Smooth muscle cell (in vitro differentiated cells): ENCODE measurements around the gene RGS13. TPM values are rescaled to one million over a fixed set of nuclear protein-coding genes. Genes with fewer than 3 reads are reported as not detected.
A peak's percentile ranks its signal among the peaks of the same experiment; 100 is the strongest.

Experiments used
- DNase-seq: peaks from one replicate; lab custom pipeline; 2025; ENCODE audit not compliant: unreplicated experiment; lab: John Stamatoyannopoulos, UW
- H2AFZ ChIP-seq: fragments of 200-600 bp; sonication (generic); 2 replicates; pipeline ENCODE4 v1.6.0; 2016; ENCODE audit warnings: antibody characterized with exemption, low read depth, mild to moderate bottlenecking
- H3F3A ChIP-seq: fragments of 200-600 bp; sonication (generic); 2 replicates; pipeline ENCODE4 v1.6.0; 2017; ENCODE audit warnings: antibody characterized with exemption, low read depth
- H3K27ac ChIP-seq: fragments of 200-600 bp; sonication (generic); 2 replicates; pipeline ENCODE4 v1.5.1; 2016; ENCODE audit warnings: low read depth, mild to moderate bottlenecking
- H3K27me3 ChIP-seq: fragments of 200-600 bp; sonication (generic); 2 replicates; pipeline ENCODE4 v1.6.1; 2016; ENCODE audit warnings: low read depth, mild to moderate bottlenecking
- H3K36me3 ChIP-seq: fragments of 200-600 bp; sonication (generic); 2 replicates; pipeline ENCODE4 v1.5.1; 2016; ENCODE audit warnings: low read depth
- H3K4me1 ChIP-seq: fragments of 200-600 bp; sonication (generic); 2 replicates; pipeline ENCODE4 v1.5.1; 2016; ENCODE audit warnings: low read depth
- H3K4me2 ChIP-seq: fragments of 200-600 bp; sonication (generic); 2 replicates; pipeline ENCODE4 v1.6.0; 2016; ENCODE audit warnings: mild to moderate bottlenecking
- H3K4me3 ChIP-seq: fragments of 200-600 bp; sonication (generic); 2 replicates; pipeline ENCODE4 v1.5.1; 2016; ENCODE audit warnings: mild to moderate bottlenecking
- H3K79me2 ChIP-seq: fragments of 200-600 bp; sonication (generic); 2 replicates; pipeline ENCODE4 v1.6.0; 2016; ENCODE audit warnings: low read depth, mild to moderate bottlenecking
- H3K9ac ChIP-seq: fragments of 200-600 bp; sonication (generic); 2 replicates; pipeline ENCODE4 v1.6.0; 2016; ENCODE audit warnings: low read depth
- H3K9me3 ChIP-seq: fragments of 200-600 bp; sonication (generic); replicated peaks from 2 replicates; pipeline ENCODE4 v1.5.1; 2016; ENCODE audit warnings: low read depth
- H4K20me1 ChIP-seq: fragments of 200-600 bp; sonication (generic); 2 replicates; pipeline ENCODE4 v1.6.0; 2016; ENCODE audit warnings: low read depth
- WGBS: methylation state at CpG from one replicate; pipeline ENCODE4 v1.1.7; 2016; ENCODE audit warnings: low lambda C conversion rate; 5-methylcytosine and 5-hydroxymethylcytosine counted together
- polyA plus RNA-seq: library from polyadenylated mRNA; unstranded; fragments of >200 nt; fragmentation: Nextera tagmentation; extraction: Ambion mirVana; gene quantifications from 2 replicates; pipeline ENCODE4 v1.2.1, GENCODE V29; 2016
- total RNA-seq: library from RNA; depleted of rRNA; stranded (reverse); fragments of >200 nt; gene quantifications from 2 replicates; pipeline ENCODE4 v1.2.3, GENCODE V29; 2014
- TF ChIP-seq, protein P1 (sequence below): fragments of 200-600 bp; sonication (generic); IDR thresholded peaks from 2 replicates; pipeline ENCODE4 v1.5.1; 2017; ENCODE audit warnings: borderline replicate concordance, mild to moderate bottlenecking, antibody characterized with exemption; ENCODE audit not compliant: insufficient read depth, poor library complexity, severe bottlenecking

The RGS13 gene
- total and polyA plus RNA-seq, 2 experiments from 2014 or later: 0.45 TPM; not detected in 1

DNA sequence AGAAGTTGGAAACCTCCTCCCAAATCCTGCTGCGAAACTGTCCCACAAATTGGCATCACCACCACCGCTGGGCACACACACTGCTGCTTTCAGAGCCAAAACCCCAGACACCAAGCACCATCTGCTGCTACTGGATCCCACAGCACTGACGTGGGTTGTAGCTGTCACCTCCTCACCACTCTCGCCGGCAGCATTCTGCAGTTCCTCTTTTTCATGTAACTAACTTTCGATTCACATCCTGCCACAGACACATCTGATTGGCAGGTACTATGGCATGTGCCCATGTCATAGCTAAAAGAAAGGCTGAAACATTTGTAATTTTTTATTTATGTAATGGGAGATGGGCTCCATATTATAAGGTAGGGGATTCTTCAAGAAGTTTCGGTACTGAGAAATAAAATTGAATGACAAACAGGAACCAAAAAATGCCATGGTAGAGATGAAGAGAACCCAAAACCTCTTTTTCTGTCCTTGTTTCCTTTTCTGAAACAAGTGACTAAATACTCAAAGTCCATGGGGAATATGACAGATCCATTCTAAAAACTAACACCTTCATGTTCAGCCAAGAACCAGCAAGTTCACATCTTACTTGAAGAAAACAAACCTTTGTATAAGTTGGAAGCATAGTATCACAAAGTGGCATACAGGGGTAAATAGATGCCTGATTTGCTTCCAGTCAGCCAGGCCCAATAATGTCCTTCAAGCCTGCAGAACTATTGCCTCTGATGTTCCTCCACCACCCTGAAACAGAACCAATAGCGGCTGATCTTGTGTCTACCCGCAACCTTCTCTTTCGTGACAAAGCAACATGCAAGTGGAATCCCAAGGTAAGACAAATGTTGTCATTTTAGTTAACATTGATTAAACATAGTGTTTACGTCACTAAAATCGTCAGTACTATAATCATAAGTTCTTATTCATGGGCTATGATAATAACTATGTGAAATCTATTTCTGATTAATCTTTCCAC lies 26.6 kb upstream of the RGS13 start:
- TF ChIP-seq, protein P1, sequence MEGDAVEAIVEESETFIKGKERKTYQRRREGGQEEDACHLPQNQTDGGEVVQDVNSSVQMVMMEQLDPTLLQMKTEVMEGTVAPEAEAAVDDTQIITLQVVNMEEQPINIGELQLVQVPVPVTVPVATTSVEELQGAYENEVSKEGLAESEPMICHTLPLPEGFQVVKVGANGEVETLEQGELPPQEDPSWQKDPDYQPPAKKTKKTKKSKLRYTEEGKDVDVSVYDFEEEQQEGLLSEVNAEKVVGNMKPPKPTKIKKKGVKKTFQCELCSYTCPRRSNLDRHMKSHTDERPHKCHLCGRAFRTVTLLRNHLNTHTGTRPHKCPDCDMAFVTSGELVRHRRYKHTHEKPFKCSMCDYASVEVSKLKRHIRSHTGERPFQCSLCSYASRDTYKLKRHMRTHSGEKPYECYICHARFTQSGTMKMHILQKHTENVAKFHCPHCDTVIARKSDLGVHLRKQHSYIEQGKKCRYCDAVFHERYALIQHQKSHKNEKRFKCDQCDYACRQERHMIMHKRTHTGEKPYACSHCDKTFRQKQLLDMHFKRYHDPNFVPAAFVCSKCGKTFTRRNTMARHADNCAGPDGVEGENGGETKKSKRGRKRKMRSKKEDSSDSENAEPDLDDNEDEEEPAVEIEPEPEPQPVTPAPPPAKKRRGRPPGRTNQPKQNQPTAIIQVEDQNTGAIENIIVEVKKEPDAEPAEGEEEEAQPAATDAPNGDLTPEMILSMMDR: no peak
- H2AFZ ChIP-seq: no peak overlapping the region

GRCh38 chr1:192610112-192610889 lies 25.6 kb upstream of the RGS13 start:
- DNase-seq: no peak
- H4K20me1 ChIP-seq: no peaks in the 10 kb centered on the region
- no peaks in the 10 kb centered on the region for H3K9me3 ChIP-seq
- no peaks in the 10 kb centered on the region for H3K79me2 ChIP-seq
- H3K4me1 ChIP-seq: no peaks in the 10 kb centered on the region
- WGBS: 73% methylated on average over 3 of the region's 3 CpGs
- H3K27me3 ChIP-seq: no peaks in the 10 kb centered on the region
- H3K4me2 ChIP-seq: no peak overlapping the region
- no peak overlapping the region for H3K9ac ChIP-seq
- H3F3A ChIP-seq: no peaks in the 10 kb centered on the region
- no peak overlapping the region for H3K4me3 ChIP-seq
- TF ChIP-seq, protein P1: peak; percentile 71
- no peak overlapping the region for H2AFZ ChIP-seq
- H3K36me3 ChIP-seq: no peaks in the 10 kb centered on the region
- no peak overlapping the region for H3K27ac ChIP-seq

More for the DNA sequence above, 26.6 kb upstream of the RGS13 start:
- Histone ChIP-seq H3K27ac (no peak overlapping the region), H3F3A (no peaks in the 10 kb centered on the region), H3K27me3 (no peaks in the 10 kb centered on the region), H4K20me1 (no peaks in the 10 kb centered on the region), H3K9me3 (no peaks in the 10 kb centered on the region), H3K9ac (no peak overlapping the region), H3K4me1 (no peaks in the 10 kb centered on the region), H3K36me3 (no peaks in the 10 kb centered on the region), H3K4me3 (no peak overlapping the region), H3K79me2 (no peaks in the 10 kb centered on the region), H3K4me2 (no peak overlapping the region)
- WGBS: 85% methylated on average over 12 of the region's 12 CpGs
- DNase-seq: no peak

GRCh38 chr1:192615055-192615454 lies 20.9 kb upstream of the RGS13 start:
- H3K27me3 ChIP-seq: no peaks in the 10 kb centered on the region
- WGBS: 96% methylated on average over 1 of the region's 1 CpG

More at GRCh38 chr1:192615055-192615454, 20.9 kb upstream of the RGS13 start:
- Histone ChIP-seq H3F3A (no peaks in the 10 kb centered on the region), H3K79me2 (no peaks in the 10 kb centered on the region), H3K4me3 (no peak overlapping the region), H3K27ac (no peak overlapping the region), H3K9ac (no peak overlapping the region), H2AFZ (no peak overlapping the region), H3K36me3 (no peaks in the 10 kb centered on the region), H3K4me1 (no peaks in the 10 kb centered on the region), H4K20me1 (no peaks in the 10 kb centered on the region), H3K4me2 (no peak overlapping the region), H3K9me3 (no peaks in the 10 kb centered on the region)
- TF ChIP-seq, protein P1: no peak
- no peak for DNase-seq
